RWPE2 (cell line): ENCODE results near the gene SMYD4.
A peak's percentile ranks its signal among the peaks of the same experiment; 100 is the strongest.

Experiments used
- ATAC-seq: fragments of 200-7000 bp; cut with Tn5 transposase; 3 replicates; pipeline ENCODE4 v1.9.1; 2021; ENCODE audit warnings: low read depth
- DNase-seq: peaks from one replicate; pipeline ENCODE4 v3.0.0-alpha.2; 2020; ENCODE audit warnings: low spot score
- H3K27ac ChIP-seq: fragments of 450-650 bp; 2 replicates; pipeline ENCODE4 v1.5.1; 2017; ENCODE audit warnings: mild to moderate bottlenecking; ENCODE audit not compliant: poor library complexity, severe bottlenecking
- H3K27me3 ChIP-seq: fragments of 250-450 bp; sonication (Bioruptor Pico); 2 replicates; pipeline ENCODE4 v1.5.1; 2021; ENCODE audit warnings: mild to moderate bottlenecking, moderate library complexity; ENCODE audit not compliant: insufficient read depth, poor library complexity, severe bottlenecking
- H3K36me3 ChIP-seq: fragments of 250-450 bp; sonication (Bioruptor Pico); 2 replicates; pipeline ENCODE4 v1.5.1; 2020; ENCODE audit warnings: low read depth, mild to moderate bottlenecking, moderate library complexity
- H3K4me1 ChIP-seq: fragments of 250-450 bp; sonication (Bioruptor Pico); 2 replicates; pipeline ENCODE4 v1.5.1; 2021; ENCODE audit warnings: mild to moderate bottlenecking, moderate library complexity; ENCODE audit not compliant: insufficient read depth, poor library complexity, severe bottlenecking
- H3K4me3 ChIP-seq: fragments of 250-450 bp; sonication (Bioruptor Pico); 2 replicates; pipeline ENCODE4 v1.5.1; 2021; ENCODE audit warnings: mild to moderate bottlenecking, moderate library complexity; ENCODE audit not compliant: severe bottlenecking
- H3K9me3 ChIP-seq: fragments of 250-450 bp; sonication (Bioruptor Pico); 2 replicates; pipeline ENCODE4 v1.5.1; 2021; ENCODE audit warnings: mild to moderate bottlenecking, moderate library complexity; ENCODE audit not compliant: severe bottlenecking
- TF ChIP-seq, protein P1 (sequence below): fragments of 450-650 bp; IDR thresholded peaks from one replicate; pipeline ENCODE4 v1.5.1; 2017; ENCODE audit warnings: mild to moderate bottlenecking, moderate library complexity; ENCODE audit not compliant: poor library complexity, severe bottlenecking

SMYD4 gene

DNA sequence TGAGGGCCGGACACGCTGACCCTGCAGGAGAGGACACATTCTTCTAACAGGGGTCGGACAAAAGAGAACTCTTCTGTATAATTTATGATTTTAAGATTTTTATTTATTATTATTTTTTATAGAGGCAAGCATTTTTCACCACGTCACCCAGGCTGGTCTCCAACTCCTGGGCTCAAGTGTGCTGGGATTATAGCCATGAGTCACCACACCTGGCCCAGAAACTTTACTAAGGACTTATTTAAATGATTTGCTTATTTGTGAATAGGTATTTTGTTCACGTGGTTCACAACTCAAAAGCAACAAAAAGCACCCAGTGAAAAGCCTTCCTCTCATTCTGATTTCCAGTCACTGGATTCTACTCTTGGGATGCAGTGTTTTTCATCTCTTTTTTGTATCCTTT lies 70.2 kb downstream of the SMYD4 start:
- H3K4me1 ChIP-seq = peaks cover 19% of the 10 kb centered on the region
- H3K9me3 ChIP-seq = no peaks in the 10 kb centered on the region
- no peaks in the 10 kb centered on the region for H3K27me3 ChIP-seq
- no peak overlapping the region for H3K4me3 ChIP-seq
- DNase-seq = no peak
- ATAC-seq = peak; percentile 59
- TF ChIP-seq, protein P1, sequence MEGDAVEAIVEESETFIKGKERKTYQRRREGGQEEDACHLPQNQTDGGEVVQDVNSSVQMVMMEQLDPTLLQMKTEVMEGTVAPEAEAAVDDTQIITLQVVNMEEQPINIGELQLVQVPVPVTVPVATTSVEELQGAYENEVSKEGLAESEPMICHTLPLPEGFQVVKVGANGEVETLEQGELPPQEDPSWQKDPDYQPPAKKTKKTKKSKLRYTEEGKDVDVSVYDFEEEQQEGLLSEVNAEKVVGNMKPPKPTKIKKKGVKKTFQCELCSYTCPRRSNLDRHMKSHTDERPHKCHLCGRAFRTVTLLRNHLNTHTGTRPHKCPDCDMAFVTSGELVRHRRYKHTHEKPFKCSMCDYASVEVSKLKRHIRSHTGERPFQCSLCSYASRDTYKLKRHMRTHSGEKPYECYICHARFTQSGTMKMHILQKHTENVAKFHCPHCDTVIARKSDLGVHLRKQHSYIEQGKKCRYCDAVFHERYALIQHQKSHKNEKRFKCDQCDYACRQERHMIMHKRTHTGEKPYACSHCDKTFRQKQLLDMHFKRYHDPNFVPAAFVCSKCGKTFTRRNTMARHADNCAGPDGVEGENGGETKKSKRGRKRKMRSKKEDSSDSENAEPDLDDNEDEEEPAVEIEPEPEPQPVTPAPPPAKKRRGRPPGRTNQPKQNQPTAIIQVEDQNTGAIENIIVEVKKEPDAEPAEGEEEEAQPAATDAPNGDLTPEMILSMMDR = no peak
- peak overlapping the region; percentile 26 for H3K27ac ChIP-seq
- H3K36me3 ChIP-seq = no peaks in the 10 kb centered on the region

DNA sequence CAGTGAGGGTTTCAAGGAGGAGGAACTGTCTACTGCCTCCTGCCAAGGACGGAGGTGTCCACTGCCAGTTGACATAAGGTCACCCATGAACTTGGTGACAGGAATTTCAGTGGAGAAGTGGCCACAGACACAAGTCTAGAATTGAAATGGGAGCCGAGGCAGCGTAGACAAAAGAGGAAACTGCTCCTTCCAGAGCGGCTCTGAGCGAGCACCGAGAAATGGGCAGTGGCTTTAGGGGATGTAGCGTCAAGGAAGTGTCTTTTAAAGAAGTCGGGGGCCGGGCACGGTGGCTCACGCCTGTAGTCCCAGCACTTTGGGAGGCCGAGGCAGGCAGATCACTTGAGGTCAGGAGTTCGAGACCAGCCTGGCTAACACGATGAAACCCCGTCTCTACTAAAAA lies 70.9 kb downstream of the SMYD4 start:
- Histone ChIP-seq H3K4me3 (no peak overlapping the region), H3K36me3 (no peaks in the 10 kb centered on the region), H3K4me1 (peaks cover 19% of the 10 kb centered on the region), H3K27me3 (no peaks in the 10 kb centered on the region), H3K27ac (peak overlapping the region; percentile 26), H3K9me3 (no peaks in the 10 kb centered on the region)
- TF ChIP-seq, protein P1 = no peak
- ATAC-seq (no peak), DNase-seq (no peak)

DNA sequence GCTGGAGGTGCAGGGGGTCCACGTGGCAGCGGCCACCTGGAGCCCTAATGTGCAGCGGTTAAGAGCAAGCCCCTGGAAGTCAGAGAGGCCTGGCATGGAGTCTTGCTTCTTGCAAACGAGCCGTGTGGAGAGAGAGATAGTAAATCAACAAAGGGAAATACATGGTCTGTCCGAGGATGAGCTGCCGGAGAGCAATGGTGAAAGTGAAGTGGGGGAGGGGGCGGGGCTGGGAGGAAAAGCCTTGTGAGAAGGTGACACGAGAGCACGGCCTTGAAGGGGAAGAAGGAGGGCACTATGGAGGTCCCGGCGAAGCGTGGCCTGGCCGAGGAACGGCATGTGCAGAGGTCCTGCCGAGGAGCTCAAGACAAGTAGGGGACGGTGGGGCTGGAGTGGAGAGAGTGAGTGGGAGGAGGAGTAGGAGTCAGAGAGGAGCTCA lies 73.9 kb downstream of the SMYD4 start:
- H3K36me3 ChIP-seq = no peaks in the 10 kb centered on the region
- no peak for ATAC-seq
- TF ChIP-seq, protein P1 = no peak
- no peaks in the 10 kb centered on the region for H3K27me3 ChIP-seq
- H3K4me3 ChIP-seq = no peak overlapping the region
- peak; percentile 63 for DNase-seq
- H3K4me1 ChIP-seq = peaks cover 24% of the 10 kb centered on the region
- H3K9me3 ChIP-seq = no peaks in the 10 kb centered on the region
- no peak overlapping the region for H3K27ac ChIP-seq

DNA sequence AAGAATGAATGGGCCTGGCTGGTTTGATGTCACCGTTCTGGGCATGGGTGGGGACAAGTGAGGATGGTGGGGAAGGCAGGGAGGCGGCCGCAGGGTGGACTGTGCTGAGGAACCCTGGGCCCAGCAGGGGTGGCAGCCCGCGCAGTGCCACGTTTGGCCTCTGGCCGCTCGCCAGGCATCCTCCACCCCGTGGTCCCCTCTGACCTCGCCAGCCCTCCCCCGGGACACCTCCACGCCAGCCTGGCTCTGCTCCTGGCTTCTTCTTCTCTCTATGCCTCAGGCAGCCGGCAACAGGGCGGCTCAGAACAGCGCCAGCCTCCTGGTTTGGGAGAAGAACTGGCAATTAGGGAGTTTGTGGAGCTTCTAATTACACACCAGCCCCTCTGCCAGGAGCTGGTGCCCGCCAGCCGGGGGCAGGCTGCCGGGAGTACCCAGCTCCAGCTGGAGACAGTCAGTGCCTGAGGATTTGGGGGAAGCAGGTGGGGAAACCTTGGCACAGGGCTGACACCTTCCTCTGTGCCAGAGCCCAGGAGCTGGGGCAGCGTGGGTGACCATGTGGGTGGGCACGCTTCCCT lies 74.4 kb downstream of the SMYD4 start:
- no peak overlapping the region for H3K27ac ChIP-seq

More for the DNA sequence above, 74.4 kb downstream of the SMYD4 start:
- Histone ChIP-seq H3K27me3 (no peaks in the 10 kb centered on the region), H3K36me3 (no peaks in the 10 kb centered on the region), H3K9me3 (no peaks in the 10 kb centered on the region), H3K4me1 (peaks cover 24% of the 10 kb centered on the region), H3K4me3 (no peak overlapping the region)
- DNase-seq = no peak
- ATAC-seq = no peak
- TF ChIP-seq, protein P1 = no peak
